K562 (cell line): ENCODE data around the gene HEXIM1. TPM values are rescaled to one million over a fixed set of nuclear protein-coding genes. Genes with fewer than 3 reads are reported as not detected.

ENCODE experiments used
- ATAC-seq: fragments of 200-7000 bp; cut with Tn5 transposase; 3 replicates; pipeline ENCODE4 v1.9.1; 2020; ENCODE audit warnings: moderate library complexity
- BruUV-seq: library from RNA; stranded (reverse); fragments of 400-500 nt; replicated peaks from 2 replicates; lab custom pipeline; 2021; lab: Mats Ljungman, UMichigan
- CTCF ChIA-PET: fragments of 300-600 bp; formaldehyde crosslinking; extraction: SDS; loops from one replicate; lab custom pipeline; 2021; ENCODE audit warnings: low intra/inter-chr PET ratio; lab: Yijun Ruan, JAX
- POLR2A ChIA-PET: fragments of 300-600, 350-650 bp; sonication (Branson Sonifier 250); formaldehyde crosslinking; extraction: SDS; loops from one replicate; lab custom pipeline; 2021; ENCODE audit warnings: antibody characterized with exemption, inconsistent platforms; lab: Yijun Ruan, JAX
- DNase-seq, 4 experiments: peaks; one replicate each; pipeline versions ENCODE4 v3.0.0 to v3.0.0-alpha.2; 2011 to 2018; ENCODE audit warnings: low spot score in 3 of 4, mixed read lengths in 3 of 4; ENCODE audit errors: extremely low read depth in 1 of 4
- FAIRE-seq: peaks from 2 replicates; lab custom pipeline; 2011; peaks lifted over from hg19 to GRCh38; lab: Jason Lieb, UNC
- H2AFZ ChIP-seq: 2 replicates; pipeline ENCODE4 v1.6.0; 2011; ENCODE audit warnings: low read depth, low read length, control low read depth, inconsistent platforms
- H3K27ac ChIP-seq: fragments of 200-600 bp; 3 replicates; pipeline ENCODE4 v1.8.0; 2011; ENCODE audit warnings: low read depth, mild to moderate bottlenecking, control low read depth, inconsistent platforms, low read length, moderate library complexity, mixed read lengths; ENCODE audit errors: extremely low read depth
- H3K27me3 ChIP-seq, 2 experiments: fragments of 300-600 bp in 1 of 2; 2 replicates in 1 of 2; 3 replicates in 1 of 2; pipeline versions ENCODE4 v1.6.0 to v1.8.0; 2011; ENCODE audit warnings: inconsistent platforms in 2 of 2, low read length in 2 of 2, mild to moderate bottlenecking in 1 of 2, mixed read lengths in 1 of 2, moderate library complexity in 1 of 2; ENCODE audit not compliant: control insufficient read depth in 2 of 2, insufficient read depth in 2 of 2
- H3K36me3 ChIP-seq: fragments of 300-600 bp; 3 replicates; pipeline ENCODE4 v1.8.0; 2011; ENCODE audit warnings: mild to moderate bottlenecking, low read length, inconsistent platforms; ENCODE audit not compliant: control insufficient read depth, insufficient read depth
- H3K4me1 ChIP-seq, 2 experiments: fragments of 200-600 bp in 1 of 2; replicated peaks in 1 of 2; 2 replicates in 1 of 2; 3 replicates in 1 of 2; pipeline versions ENCODE4 v1.5.1 to v1.8.0; 2011; ENCODE audit warnings: inconsistent platforms in 2 of 2, low read length in 2 of 2, mild to moderate bottlenecking in 1 of 2, mixed read lengths in 1 of 2, moderate library complexity in 1 of 2; ENCODE audit not compliant: control insufficient read depth in 2 of 2, insufficient read depth in 2 of 2
- H3K4me2 ChIP-seq: 2 replicates; pipeline ENCODE4 v1.6.1; 2011; ENCODE audit warnings: low read length, control low read depth, inconsistent platforms, mixed read lengths; ENCODE audit not compliant: insufficient read depth
- H3K4me3 ChIP-seq: fragments of 200-600 bp; sonication (generic), shearing (Covaris generic); 2 replicates; pipeline ENCODE4 v1.5.1; 2016; ENCODE audit warnings: control low read depth, inconsistent platforms
- H3K79me2 ChIP-seq: fragments of 200-600 bp; 3 replicates; pipeline ENCODE4 v1.8.0; 2011; ENCODE audit warnings: low read length, inconsistent platforms; ENCODE audit not compliant: control insufficient read depth, insufficient read depth
- H3K9ac ChIP-seq, 2 experiments: 2 replicates each; pipeline versions ENCODE4 v1.6.0 to v1.6.1; 2011; ENCODE audit warnings: low read depth in 2 of 2, low read length in 2 of 2, control low read depth in 1 of 2, inconsistent platforms in 1 of 2, mild to moderate bottlenecking in 1 of 2, mixed read lengths in 1 of 2; ENCODE audit not compliant: insufficient read depth in 1 of 2
- H3K9me1 ChIP-seq: one replicate; pipeline ENCODE4 v1.6.0; 2011; ENCODE audit warnings: inconsistent platforms, mild to moderate bottlenecking, low read length, moderate library complexity; ENCODE audit not compliant: control insufficient read depth, insufficient read depth
- H3K9me3 ChIP-seq: replicated peaks from 2 replicates; pipeline ENCODE4 v1.5.1; 2011; ENCODE audit warnings: low read depth, low read length, inconsistent platforms; ENCODE audit not compliant: control insufficient read depth, insufficient read depth
- H4K20me1 ChIP-seq: replicated peaks from 2 replicates; pipeline ENCODE4 v1.6.1; 2011; ENCODE audit warnings: low read length, inconsistent platforms, mixed read lengths; ENCODE audit not compliant: control insufficient read depth, insufficient read depth
- BDP1 ChIP-seq: IDR thresholded peaks from 3 replicates; pipeline ENCODE4 v1.6.1; 2011; ENCODE audit not compliant: insufficient read length, insufficient read depth
- CC2D1A ChIP-seq: fragments of 450-650 bp; IDR thresholded peaks from 2 replicates; pipeline ENCODE4 v1.6.1; 2017; ENCODE audit warnings: mild to moderate bottlenecking
- CLOCK ChIP-seq: fragments of 250-450 bp; sonication (Bioruptor Pico); IDR thresholded peaks from 2 replicates; pipeline ENCODE4 v1.4.0; 2020; ENCODE audit warnings: mild to moderate bottlenecking, moderate library complexity, borderline replicate concordance
- GATA2 ChIP-seq: sonication (generic); formaldehyde crosslinking; IDR thresholded peaks from 2 replicates; pipeline ENCODE4 v1.4.0; 2020; ENCODE audit warnings: mild to moderate bottlenecking, missing genetic modification reagents
- HDAC2 ChIP-seq: fragments of 450-650 bp; IDR thresholded peaks from 2 replicates; pipeline ENCODE4 v1.6.1; 2016; ENCODE audit warnings: mild to moderate bottlenecking
- NFE2 ChIP-seq: IDR thresholded peaks from 2 replicates; pipeline ENCODE4 v1.6.1; 2014; ENCODE audit warnings: antibody characterized with exemption, low read depth
- POLR2H ChIP-seq: IDR thresholded peaks from 2 replicates; pipeline ENCODE4 v1.6.1; 2016; ENCODE audit warnings: missing genetic modification characterization, low read depth, mild to moderate bottlenecking, control low read depth, missing compliant biosample characterization, moderate library complexity
- PTBP1 ChIP-seq: fragments of 200-400 bp; formaldehyde crosslinking; IDR thresholded peaks from 2 replicates; pipeline ENCODE4 v1.6.1; 2017; ENCODE audit warnings: low read depth, low read length
- SIX5 ChIP-seq, 2 experiments: IDR thresholded peaks; 2 replicates each; pipeline ENCODE4 v1.6.1; 2011; ENCODE audit warnings: low read length in 2 of 2, borderline replicate concordance in 1 of 2, low read depth in 1 of 2, mild to moderate bottlenecking in 1 of 2, moderate library complexity in 1 of 2; ENCODE audit not compliant: insufficient read depth in 1 of 2
- TEAD1 ChIP-seq, 2 experiments: fragments of 450-650 bp in 1 of 2; sonication (generic) in 1 of 2; formaldehyde crosslinking; IDR thresholded peaks; 2 replicates each; pipeline versions ENCODE4 v1.4.0 to v1.8.0; 2020 to 2022; ENCODE audit warnings: mild to moderate bottlenecking in 2 of 2, missing genetic modification reagents in 1 of 2
- TOE1 ChIP-seq, 2 experiments: fragments of 450-650 bp in 1 of 2; sonication (generic) in 1 of 2; formaldehyde crosslinking in 1 of 2; IDR thresholded peaks; 2 replicates each; pipeline versions ENCODE4 v1.7.1 to v1.8.0; 2016 to 2022; ENCODE audit warnings: borderline replicate concordance in 2 of 2, mild to moderate bottlenecking in 2 of 2, antibody characterized with exemption in 1 of 2, inconsistent platforms in 1 of 2, low read depth in 1 of 2, missing genetic modification reagents in 1 of 2, moderate library complexity in 1 of 2
- ZBTB11 ChIP-seq, 3 experiments: fragments of 200-800 bp in 1 of 3; fragments of 250-450 bp in 1 of 3; fragments of 450-650 bp in 1 of 3; sonication (Bioruptor Pico) in 1 of 3; sonication (Bioruptor generic) in 1 of 3; formaldehyde crosslinking in 1 of 3; IDR thresholded peaks; 2 replicates each; pipeline versions ENCODE4 v1.6.1 to v1.8.0; 2016 to 2022; ENCODE audit warnings: mild to moderate bottlenecking in 2 of 3, missing genetic modification characterization in 2 of 3, missing compliant biosample characterization in 1 of 3, moderate library complexity in 1 of 3
- ZC3H8 ChIP-seq: fragments of 450-650 bp; IDR thresholded peaks from 2 replicates; pipeline ENCODE4 v1.6.1; 2017
- ZFP1 ChIP-seq: fragments of 450-650 bp; formaldehyde crosslinking; IDR thresholded peaks from 2 replicates; pipeline ENCODE4 v1.4.0; 2020; ENCODE audit warnings: mild to moderate bottlenecking, mixed read lengths
- WGBS: fragments of 100-300 bp; shearing (Covaris generic); methylation state at CpG from one replicate; pipeline ENCODE4 v1.1.6; 2016; ENCODE audit warnings: low coverage, mixed read lengths; ENCODE audit not compliant: insufficient coverage; ENCODE audit errors: missing lambda C conversion rate; 5-methylcytosine and 5-hydroxymethylcytosine counted together
- in situ Hi-C: fragments of 300-500 bp; cut with MboI; formaldehyde crosslinking; loops from 4 replicates; pipeline ENCODE4 v1.15.0; 2018; ENCODE audit warnings: inconsistent platforms, mixed read lengths
- intact Hi-C: fragments of 100-400 bp; cut with micrococcal nuclease; formaldehyde crosslinking; loops from 2 replicates; pipeline ENCODE4 v1.14.2; 2022
- polyA plus RNA-seq, 8 experiments: library from polyadenylated mRNA; depleted of rRNA in 4 of 8; stranded (reverse) in 5 of 8; unstranded in 3 of 8; fragments of >200 nt; fragmentation: Nextera tagmentation in 2 of 8; fragmentation: Illumina TruSeq in 1 of 8; extraction: Ambion mirVana in 2 of 8; extraction: Trizol in 1 of 8; gene quantifications; 2 replicates each; pipeline versions ENCODE4 v1.2.1 to v1.2.3, GENCODE V29; 2011 to 2014; ENCODE audit warnings: inconsistent platforms in 1 of 8, missing spikeins in 1 of 8
- total RNA-seq, 7 experiments: library from RNA; depleted of rRNA in 6 of 7; stranded (reverse); fragments of >200 nt in 6 of 7; fragmentation: Illumina TruSeq in 2 of 7; extraction: Trizol in 2 of 7; gene quantifications; 2 replicates each; pipeline versions ENCODE4 v1.2.1 to v1.2.3, GENCODE V29; 2011 to 2021; ENCODE audit warnings: low replicate concordance in 1 of 7
- TF ChIP-seq, protein P1 (sequence below): sonication (generic); formaldehyde crosslinking; IDR thresholded peaks from 2 replicates; pipeline ENCODE4 v1.9.0; 2022; ENCODE audit warnings: mild to moderate bottlenecking, missing genetic modification reagents

HEXIM1 gene
- total and polyA plus RNA-seq, 9 of the 15 experiments (the other 6 are each of a cell fraction or from before 2014, with no cell fraction given): 1.4 to 28.3 (median 9.1) TPM

GRCh38 chr17:45146166-45146565 is 2.1 kb upstream of the HEXIM1 start:
- BruUV-seq: no TSS peak
- DNase-seq (no peak), FAIRE-seq (no peak), ATAC-seq (no peak)
- ChIA-PET POLR2A (interaction anchor here (0.7 to 10.1 kb wide), 6 partner anchors 11 to 173 kb away, joined by 3 to 497 read pairs (median 4); partner anchors contain the start of genes ACBD4 and HEXIM2), CTCF (no interaction called here)
- WGBS: 84% methylated on average over 10 of the region's 10 CpGs
- Histone ChIP-seq H3K4me3 (no peak overlapping the region), H3K36me3 (peaks cover 3% of the 10 kb centered on the region; the same call in 1 of the 3 replicates), H3K79me2 (peaks cover 45% of the 10 kb centered on the region), H4K20me1 (peaks cover 5% of the 10 kb centered on the region; the same call in 1 of the 2 replicates), H3K9me3 (no peaks in the 10 kb centered on the region), H3K27ac (peak overlapping the region; percentile 97), H3K4me1 (peaks cover 31 to 52% of the 10 kb centered on the region in 2 experiments), H2AFZ (peak overlapping the region; percentile 90), H3K27me3 (no peaks in the 10 kb centered on the region), H3K4me2 (peak overlapping the region; percentile 88), H3K9me1 (no peaks in the 10 kb centered on the region), H3K9ac (peak overlapping the region; percentile 96 to 99)
- intact Hi-C loops (no loop called here), in situ Hi-C loops (no loop called here)
- no peak for TF ChIP-seq ZBTB11 (CRISPR knock-in tag; IDR thresholded peaks at IDR 0.05)
- no peak for TF ChIP-seq TOE1 (IDR thresholded peaks at IDR 0.05; ENCODE audit: borderline replicate concordance)
- TF ChIP-seq TOE1 (CRISPR knock-in tag; IDR thresholded peaks at IDR 0.05; ENCODE audit: borderline replicate concordance, low read depth): no peak
- no peak for TF ChIP-seq ZFP1 (CRISPR knock-in tag)
- no peak for TF ChIP-seq ZC3H8
- TF ChIP-seq, protein P1, sequence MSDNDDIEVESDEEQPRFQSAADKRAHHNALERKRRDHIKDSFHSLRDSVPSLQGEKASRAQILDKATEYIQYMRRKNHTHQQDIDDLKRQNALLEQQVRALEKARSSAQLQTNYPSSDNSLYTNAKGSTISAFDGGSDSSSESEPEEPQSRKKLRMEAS: no peak
- TF ChIP-seq HDAC2: no peak
- no peak for TF ChIP-seq PTBP1
- no peak for TF ChIP-seq GATA2 (CRISPR knock-in tag)
- TF ChIP-seq NFE2: no peak
- no peak for TF ChIP-seq POLR2H (tag)
- no peak for TF ChIP-seq CC2D1A
- no peak for TF ChIP-seq CLOCK (CRISPR knock-in tag)
- no peak for TF ChIP-seq TEAD1 (CRISPR knock-in tag; IDR thresholded peaks at IDR 0.05)
- no peak for TF ChIP-seq SIX5 (IDR thresholded peaks at IDR 0.05; ENCODE audit: borderline replicate concordance in 1 of 2, insufficient read depth in 1 of 2, low read depth in 1 of 2, low read length in 2 of 2)
- TF ChIP-seq BDP1: no peak
